ENCODE measurements around the gene GRM5. TPM values are rescaled to one million over a fixed set of nuclear protein-coding genes. Genes with fewer than 3 reads are reported as not detected.
A peak's percentile ranks its signal among the peaks of the same experiment; 100 is the strongest.
"Not testable (repeated sequence)": the region's sequence is repeated elsewhere in the genome, so short reads cannot be mapped to it uniquely, and the experiment has no call there.

The GRM5 gene
- total RNA-seq, 2 experiments from 2014 or later: not detected

- DNase-seq: peak; percentile 53
- Mint-ChIP-seq H3K27me3 (peaks cover 10% of the 10 kb centered on the region), H3K27ac (no peak overlapping the region), H3K4me3 (no peak overlapping the region), H3K9me3 (ENCODE audit: low read depth) (no peaks in the 10 kb centered on the region), H3K4me1 (peaks cover 6% of the 10 kb centered on the region), H3K36me3 (no peaks in the 10 kb centered on the region)
- CTCF ChIA-PET: interaction anchor here (0.6 to 2.3 kb wide), 21 partner anchors 9 to 511 kb away, joined by 3 to 8 read pairs (median 3); no protein-coding TSS in a partner anchor
- ATAC-seq: peak; percentile 82
Measured at GRCh38 chr11:88484873-88485621, 580.7 kb downstream of the GRM5 start.

- Mint-ChIP-seq H3K27me3 (peaks cover 9% of the 10 kb centered on the region), H3K36me3 (no peaks in the 10 kb centered on the region), H3K9me3 (ENCODE audit: low read depth) (no peaks in the 10 kb centered on the region), H3K4me3 (no peak overlapping the region), H3K4me1 (peaks cover 6% of the 10 kb centered on the region), H3K27ac (no peak overlapping the region)
- DNase-seq (no peak), ATAC-seq (no peak)
- CTCF ChIA-PET: interaction anchor here (0.6 kb wide), 1 partner anchor 47 kb away, joined by 3 read pairs; no protein-coding TSS in a partner anchor
Measured at GRCh38 chr11:88482871-88483301, 582.9 kb downstream of the GRM5 start.

- Mint-ChIP-seq H3K27ac (no peak overlapping the region), H3K4me3 (no peak overlapping the region), H3K9me3 (ENCODE audit: low read depth) (no peaks in the 10 kb centered on the region), H3K36me3 (no peaks in the 10 kb centered on the region), H3K27me3 (peaks cover 9% of the 10 kb centered on the region), H3K4me1 (peaks cover 6% of the 10 kb centered on the region)
- no peak for DNase-seq
- CTCF ChIA-PET: interaction anchor here (0.8 to 0.9 kb wide), 2 partner anchors 127 to 144 kb away, joined by 3 read pairs; no protein-coding TSS in a partner anchor
- no peak for ATAC-seq
Measured at GRCh38 chr11:88480223-88480622, 585.6 kb downstream of the GRM5 start.

- ATAC-seq (no peak), DNase-seq (no peak)
- H3K9me3 Mint-ChIP-seq (ENCODE audit: low read depth): no peaks in the 10 kb centered on the region
- CTCF ChIA-PET: no interaction called here
- H3K4me1 Mint-ChIP-seq: no peaks in the 10 kb centered on the region
- H3K4me3 Mint-ChIP-seq: no peak overlapping the region
- no peak overlapping the region for H3K27ac Mint-ChIP-seq
- H3K36me3 Mint-ChIP-seq: no peaks in the 10 kb centered on the region
- peaks cover 16% of the 10 kb centered on the region for H3K27me3 Mint-ChIP-seq
Measured at GRCh38 chr11:88478136-88478815, 587.5 kb downstream of the GRM5 start.

GRCh38 chr11:88475991-88476418 lies 589.8 kb downstream of the GRM5 start:
- H3K27ac Mint-ChIP-seq: no peak overlapping the region
- H3K4me1 Mint-ChIP-seq: no peaks in the 10 kb centered on the region
- DNase-seq (no peak), ATAC-seq (no peak)
- H3K4me3 Mint-ChIP-seq: no peak overlapping the region
- H3K9me3 Mint-ChIP-seq (ENCODE audit: low read depth): no peaks in the 10 kb centered on the region
- CTCF ChIA-PET: no interaction called here
- peaks cover 16% of the 10 kb centered on the region for H3K27me3 Mint-ChIP-seq
- no peaks in the 10 kb centered on the region for H3K36me3 Mint-ChIP-seq

GRCh38 chr11:88474655-88475054 lies 591.1 kb downstream of the GRM5 start:
- CTCF ChIA-PET: no interaction called here

GRCh38 chr11:88469561-88470225 lies 596.1 kb downstream of the GRM5 start:
- Mint-ChIP-seq H3K9me3 (ENCODE audit: low read depth) (no peaks in the 10 kb centered on the region), H3K36me3 (no peaks in the 10 kb centered on the region), H3K4me3 (no peak overlapping the region), H3K27ac (no peak overlapping the region), H3K4me1 (no peaks in the 10 kb centered on the region), H3K27me3 (peaks cover 29% of the 10 kb centered on the region)
- ATAC-seq (no peak), DNase-seq (no peak)
- CTCF ChIA-PET: no interaction called here

More at GRCh38 chr11:88474655-88475054, 591.1 kb downstream of the GRM5 start:
- H3K27me3 Mint-ChIP-seq: peaks cover 16% of the 10 kb centered on the region
- H3K36me3 Mint-ChIP-seq: no peaks in the 10 kb centered on the region
- no peak for ATAC-seq
- no peaks in the 10 kb centered on the region for H3K9me3 Mint-ChIP-seq (ENCODE audit: low read depth)
- H3K4me3 Mint-ChIP-seq: no peak overlapping the region
- DNase-seq: no peak
- H3K4me1 Mint-ChIP-seq: no peaks in the 10 kb centered on the region
- H3K27ac Mint-ChIP-seq: no peak overlapping the region

GRCh38 chr11:88464528-88464927 lies 601.3 kb downstream of the GRM5 start:
- no peak for ATAC-seq

GRCh38 chr11:88463301-88463700 lies 602.5 kb downstream of the GRM5 start:
- not testable (repeated sequence) for H3K4me3 Mint-ChIP-seq, H3K36me3 Mint-ChIP-seq

More at GRCh38 chr11:88464528-88464927, 601.3 kb downstream of the GRM5 start:
- CTCF ChIA-PET: no interaction called here
- Mint-ChIP-seq H3K4me1 (no peaks in the 10 kb centered on the region), H3K36me3 (peaks cover 2% of the 10 kb centered on the region), H3K9me3 (ENCODE audit: low read depth) (peaks cover 3% of the 10 kb centered on the region), H3K27ac (no peak overlapping the region), H3K4me3 (no peak overlapping the region), H3K27me3 (peaks cover 31% of the 10 kb centered on the region)
- DNase-seq: no peak

GRCh38 chr11:88458047-88458446 lies 607.7 kb downstream of the GRM5 start:
- CTCF ChIA-PET; H3K4me1 Mint-ChIP-seq; H3K27ac Mint-ChIP-seq; DNase-seq; ATAC-seq; H3K9me3 Mint-ChIP-seq (ENCODE audit: low read depth); H3K4me3 Mint-ChIP-seq; H3K36me3 Mint-ChIP-seq: not testable (repeated sequence)
- H3K27me3 Mint-ChIP-seq: peaks cover 21% of the 10 kb centered on the region

More at GRCh38 chr11:88463301-88463700, 602.5 kb downstream of the GRM5 start:
- not testable (repeated sequence) for H3K9me3 Mint-ChIP-seq (ENCODE audit: low read depth); DNase-seq; H3K27ac Mint-ChIP-seq; ATAC-seq; H3K4me1 Mint-ChIP-seq
- peaks cover 31% of the 10 kb centered on the region for H3K27me3 Mint-ChIP-seq
- CTCF ChIA-PET: interaction anchor here (0.6 to 1.0 kb wide), 2 partner anchors 12 to 98 kb away, joined by 3 to 4 read pairs; no protein-coding TSS in a partner anchor

GRCh38 chr11:88455974-88456373 lies 609.8 kb downstream of the GRM5 start:
- peaks cover 14% of the 10 kb centered on the region for H3K27me3 Mint-ChIP-seq
- DNase-seq (no peak), ATAC-seq (no peak)
- H3K4me1 Mint-ChIP-seq: no peaks in the 10 kb centered on the region
- no peak overlapping the region for H3K4me3 Mint-ChIP-seq
- CTCF ChIA-PET: no interaction called here
- no peak overlapping the region for H3K27ac Mint-ChIP-seq
- peaks cover 2% of the 10 kb centered on the region for H3K36me3 Mint-ChIP-seq
- no peaks in the 10 kb centered on the region for H3K9me3 Mint-ChIP-seq (ENCODE audit: low read depth)

- Mint-ChIP-seq H3K27ac (no peak overlapping the region), H3K36me3 (peaks cover 2% of the 10 kb centered on the region), H3K27me3 (peaks cover 9% of the 10 kb centered on the region), H3K9me3 (ENCODE audit: low read depth) (no peaks in the 10 kb centered on the region), H3K4me1 (no peaks in the 10 kb centered on the region), H3K4me3 (no peak overlapping the region)
- DNase-seq: no peak
- ATAC-seq: no peak
- CTCF ChIA-PET: no interaction called here
Measured at GRCh38 chr11:88454881-88455280, 610.9 kb downstream of the GRM5 start.
